ENCODE results near the gene PRKAG1. TPM values are rescaled to one million over a fixed set of nuclear protein-coding genes. Genes with fewer than 3 reads are reported as not detected.

The PRKAG1 gene
- total and polyA plus RNA-seq, 9 donors: 53.8 to 72.0 (median 60.3) TPM

DNA sequence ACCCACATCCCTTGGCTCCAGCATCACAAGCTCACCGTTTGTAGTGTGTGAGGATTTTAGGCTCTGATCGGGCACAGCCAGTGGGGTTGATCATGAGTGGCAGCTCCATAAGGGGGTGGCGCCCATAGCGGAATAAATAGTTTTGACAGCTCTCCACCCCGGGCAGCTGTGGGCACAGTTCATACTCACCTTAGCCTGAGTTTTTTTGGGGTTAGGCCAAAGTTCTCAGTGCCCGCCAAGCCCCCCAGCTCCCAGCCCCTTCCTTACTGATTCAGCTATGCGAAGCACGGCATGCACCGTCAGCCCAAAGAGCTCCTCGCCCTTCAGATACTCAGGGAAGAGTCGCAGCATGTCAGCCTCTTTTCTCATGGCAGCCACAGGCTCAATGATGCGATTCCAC, 6.0 kb upstream of the PRKAG1 start:
- WGBS (ENCODE audit: insufficient coverage): 95% methylated on average over 11 of the region's 12 CpGs
- Histone ChIP-seq H3K4me3 (ENCODE audit: low read length) (no peak overlapping the region), H3K27ac (ENCODE audit: low read length) (no peak overlapping the region), H3K4me1 (ENCODE audit: control insufficient read depth, insufficient read depth, low read length) (peaks cover 4% of the 10 kb centered on the region), H3K27me3 (ENCODE audit: control insufficient read depth, insufficient read depth, low read length) (no peaks in the 10 kb centered on the region), H3K9me3 (replicated peaks; ENCODE audit: control insufficient read depth, low read depth, low read length) (no peaks in the 10 kb centered on the region), H3K36me3 (ENCODE audit: control insufficient read depth, insufficient read depth, low read length) (peaks cover 86% of the 10 kb centered on the region)
- no peak for DNase-seq

DNA sequence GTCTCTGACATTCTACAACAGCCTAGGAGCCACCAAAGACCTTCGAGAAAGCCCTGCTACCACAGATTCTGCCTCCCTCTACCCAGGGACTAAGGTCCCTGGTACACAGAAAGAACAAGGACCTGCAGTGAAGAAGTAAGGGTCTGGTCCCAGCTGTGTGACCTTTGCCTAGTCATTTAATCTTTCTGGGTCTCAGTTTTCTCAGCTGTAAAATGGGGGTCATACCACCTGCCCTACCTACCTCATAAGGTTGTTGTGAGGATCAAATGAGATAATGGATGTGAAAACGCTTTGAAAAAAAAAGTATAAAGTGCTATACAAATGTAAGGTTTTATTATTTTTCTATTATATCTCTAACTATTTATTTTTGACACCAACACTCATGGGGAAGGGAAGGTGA, 5.2 kb upstream of the PRKAG1 start:
- H3K4me3 ChIP-seq (ENCODE audit: low read length): no peak overlapping the region
- DNase-seq: no peak
- no CpG with 5 or more reads among the region's 2 CpGs for whole genome bisulfite sequencing (ENCODE audit: insufficient coverage)
- H3K4me1 ChIP-seq (ENCODE audit: control insufficient read depth, insufficient read depth, low read length): peaks cover 7% of the 10 kb centered on the region
- no peaks in the 10 kb centered on the region for H3K27me3 ChIP-seq (ENCODE audit: control insufficient read depth, insufficient read depth, low read length)
- H3K9me3 ChIP-seq (replicated peaks; ENCODE audit: control insufficient read depth, low read depth, low read length): no peaks in the 10 kb centered on the region
- H3K36me3 ChIP-seq (ENCODE audit: control insufficient read depth, insufficient read depth, low read length): peaks cover 78% of the 10 kb centered on the region
- no peak overlapping the region for H3K27ac ChIP-seq (ENCODE audit: low read length)

DNA sequence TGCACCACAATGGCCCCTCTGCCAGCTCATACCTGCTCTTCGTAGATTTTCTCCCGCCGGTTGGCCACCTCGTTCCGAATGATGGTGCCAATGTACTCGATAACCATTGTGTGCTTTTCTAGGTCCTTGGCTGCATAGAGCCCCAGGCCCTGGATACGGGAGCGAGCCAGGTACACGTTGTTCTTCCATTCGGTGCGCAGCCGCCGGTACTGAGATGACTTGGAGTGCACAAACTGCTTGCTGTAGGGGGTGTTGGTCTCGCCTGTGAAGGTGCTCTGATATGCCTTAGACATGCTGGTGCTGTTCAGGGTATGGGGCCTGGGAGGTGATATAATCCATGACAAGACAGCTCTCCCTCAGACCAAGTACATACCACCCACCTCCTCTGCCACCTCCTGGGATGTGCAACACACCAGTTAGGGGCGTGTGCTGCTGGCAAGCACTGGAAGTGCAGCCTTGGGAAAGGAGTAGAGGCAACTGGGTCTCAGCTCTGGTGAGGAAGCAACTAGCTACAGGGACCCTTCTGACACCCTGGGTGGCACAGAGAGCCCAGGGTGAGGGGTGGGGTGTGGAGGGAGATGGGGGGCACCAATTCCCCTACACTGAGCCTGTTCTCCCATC, 4.1 kb upstream of the PRKAG1 start:
- H3K9me3 ChIP-seq (replicated peaks; ENCODE audit: control insufficient read depth, low read depth, low read length): no peaks in the 10 kb centered on the region
- peaks cover 10% of the 10 kb centered on the region for H3K4me1 ChIP-seq (ENCODE audit: control insufficient read depth, insufficient read depth, low read length)
- H3K27me3 ChIP-seq (ENCODE audit: control insufficient read depth, insufficient read depth, low read length): no peaks in the 10 kb centered on the region
- H3K4me3 ChIP-seq (ENCODE audit: low read length): no peak overlapping the region
- DNase-seq: no peak
- peaks cover 67% of the 10 kb centered on the region for H3K36me3 ChIP-seq (ENCODE audit: control insufficient read depth, insufficient read depth, low read length)
- 89% methylated on average over 9 of the region's 15 CpGs for WGBS (ENCODE audit: insufficient coverage)
- no peak overlapping the region for H3K27ac ChIP-seq (ENCODE audit: low read length)

DNA sequence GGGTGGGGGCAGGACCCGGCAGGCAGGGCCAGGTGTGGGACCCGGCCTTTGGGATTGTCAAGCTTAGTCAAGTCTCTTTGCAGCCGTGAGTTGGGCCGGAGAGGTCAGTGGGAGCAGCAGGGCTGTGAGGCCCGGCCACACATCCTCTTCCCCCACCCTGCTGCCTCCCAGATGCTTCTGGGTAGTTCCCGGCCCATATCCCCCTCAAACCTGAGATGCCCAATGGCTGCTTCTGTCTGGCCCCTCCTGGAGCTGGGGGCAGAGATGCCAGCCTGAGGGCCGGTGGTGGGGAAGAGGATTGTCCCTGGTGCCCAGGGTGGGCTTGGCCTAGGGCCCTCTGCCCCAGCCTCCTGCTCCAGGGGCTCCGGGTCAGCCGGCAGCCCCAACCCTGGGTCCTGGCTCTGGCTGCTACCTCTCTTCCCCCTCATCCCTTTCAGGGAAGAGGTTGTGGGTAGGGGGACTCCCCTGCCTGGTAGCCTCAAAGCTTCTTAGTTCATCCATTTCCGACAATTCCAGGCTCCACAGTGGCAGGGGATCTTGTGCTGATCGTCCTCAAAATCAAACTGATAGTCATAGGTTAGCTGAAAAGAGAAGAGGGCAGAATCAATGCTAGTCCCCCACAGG, 2.8 kb upstream of the PRKAG1 start:
- H3K36me3 ChIP-seq (ENCODE audit: control insufficient read depth, insufficient read depth, low read length): peaks cover 58% of the 10 kb centered on the region
- WGBS (ENCODE audit: insufficient coverage): 25% methylated on average over 2 of the region's 11 CpGs

DNA sequence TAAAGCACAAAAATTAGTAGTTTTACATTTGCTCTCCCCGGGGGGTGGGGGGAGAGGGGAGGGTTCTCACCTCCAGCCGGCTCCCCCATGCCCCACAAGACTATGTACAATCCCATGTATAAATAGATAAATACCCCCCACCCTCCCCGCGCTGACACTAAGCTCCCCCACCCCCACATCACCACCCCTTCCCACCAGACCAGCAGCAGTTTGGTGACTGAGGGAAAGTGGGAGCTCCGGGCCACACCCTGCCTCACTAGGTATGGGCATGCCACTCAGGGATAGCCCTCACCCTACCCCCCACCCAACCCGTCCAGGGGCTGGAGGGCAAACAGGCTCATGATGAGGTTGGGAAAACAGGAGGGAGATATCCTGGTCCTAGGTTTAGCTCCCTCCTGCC, 1.9 kb upstream of the PRKAG1 start:
- no peak overlapping the region for H3K4me3 ChIP-seq (ENCODE audit: low read length)
- no peak overlapping the region for H3K27ac ChIP-seq (ENCODE audit: low read length)
- no CpG with 5 or more reads among the region's 6 CpGs for WGBS (ENCODE audit: insufficient coverage)
- no peaks in the 10 kb centered on the region for H3K9me3 ChIP-seq (replicated peaks; ENCODE audit: control insufficient read depth, low read depth, low read length)
- peaks cover 17% of the 10 kb centered on the region for H3K4me1 ChIP-seq (ENCODE audit: control insufficient read depth, insufficient read depth, low read length)
- no peaks in the 10 kb centered on the region for H3K27me3 ChIP-seq (ENCODE audit: control insufficient read depth, insufficient read depth, low read length)
- H3K36me3 ChIP-seq (ENCODE audit: control insufficient read depth, insufficient read depth, low read length): peaks cover 52% of the 10 kb centered on the region
- peak; percentile 15 for DNase-seq

More for the DNA sequence above, 2.8 kb upstream of the PRKAG1 start:
- H3K4me1 ChIP-seq (ENCODE audit: control insufficient read depth, insufficient read depth, low read length): peaks cover 17% of the 10 kb centered on the region
- H3K27me3 ChIP-seq (ENCODE audit: control insufficient read depth, insufficient read depth, low read length): no peaks in the 10 kb centered on the region
- no peak overlapping the region for H3K4me3 ChIP-seq (ENCODE audit: low read length)
- no peak overlapping the region for H3K27ac ChIP-seq (ENCODE audit: low read length)
- DNase-seq: no peak
- H3K9me3 ChIP-seq (replicated peaks; ENCODE audit: control insufficient read depth, low read depth, low read length): no peaks in the 10 kb centered on the region

DNA sequence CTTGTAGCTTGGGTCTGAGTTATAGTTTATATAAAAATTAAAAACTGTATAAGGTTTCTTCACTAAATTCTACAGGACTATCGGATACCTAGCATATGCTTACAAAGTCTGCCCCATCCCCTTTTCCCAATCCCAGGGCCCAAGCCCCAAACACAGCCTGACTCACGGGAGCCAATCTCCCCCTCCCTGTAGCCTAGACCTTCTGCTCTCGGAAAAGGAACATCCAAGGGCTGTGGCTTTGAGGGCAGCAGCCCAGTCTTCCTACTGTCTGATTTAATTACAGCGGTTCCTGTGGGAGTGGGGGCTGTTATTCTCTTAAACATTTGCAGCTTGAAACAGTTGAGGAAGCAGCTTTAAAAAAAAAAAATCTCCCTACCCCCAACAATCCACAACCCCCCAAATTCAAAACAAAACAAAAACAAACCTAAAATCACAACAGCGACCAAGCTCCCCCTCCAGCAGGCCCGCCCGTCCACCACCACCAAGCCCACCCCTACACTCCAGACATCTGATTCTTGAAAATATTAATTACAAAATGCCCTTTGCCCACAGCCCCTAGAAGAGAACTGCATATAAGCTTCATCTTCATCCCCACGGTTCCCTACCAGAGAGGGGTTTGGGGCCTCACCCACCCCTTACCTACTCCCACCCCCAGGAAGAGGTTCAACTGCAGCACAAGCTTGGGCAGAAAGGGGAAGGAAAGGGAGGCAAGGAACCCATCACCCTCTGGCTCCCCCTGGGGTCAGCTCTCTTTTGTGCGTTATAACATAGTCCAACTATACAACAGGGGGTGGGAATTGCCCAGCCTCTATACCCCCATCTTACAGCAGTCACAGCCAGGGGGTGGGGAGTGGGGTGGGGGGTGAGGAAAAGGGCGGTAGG, 1.1 kb upstream of the PRKAG1 start:
- peak overlapping the region; percentile 96 for H3K27ac ChIP-seq (ENCODE audit: low read length)
- peaks cover 45% of the 10 kb centered on the region for H3K36me3 ChIP-seq (ENCODE audit: control insufficient read depth, insufficient read depth, low read length)
- no peak overlapping the region for H3K4me3 ChIP-seq (ENCODE audit: low read length)
- no peaks in the 10 kb centered on the region for H3K27me3 ChIP-seq (ENCODE audit: control insufficient read depth, insufficient read depth, low read length)
- WGBS (ENCODE audit: insufficient coverage): 0% methylated on average over 1 of the region's 10 CpGs
- DNase-seq: peak; percentile 63
- no peaks in the 10 kb centered on the region for H3K9me3 ChIP-seq (replicated peaks; ENCODE audit: control insufficient read depth, low read depth, low read length)
- H3K4me1 ChIP-seq (ENCODE audit: control insufficient read depth, insufficient read depth, low read length): peaks cover 17% of the 10 kb centered on the region

DNA sequence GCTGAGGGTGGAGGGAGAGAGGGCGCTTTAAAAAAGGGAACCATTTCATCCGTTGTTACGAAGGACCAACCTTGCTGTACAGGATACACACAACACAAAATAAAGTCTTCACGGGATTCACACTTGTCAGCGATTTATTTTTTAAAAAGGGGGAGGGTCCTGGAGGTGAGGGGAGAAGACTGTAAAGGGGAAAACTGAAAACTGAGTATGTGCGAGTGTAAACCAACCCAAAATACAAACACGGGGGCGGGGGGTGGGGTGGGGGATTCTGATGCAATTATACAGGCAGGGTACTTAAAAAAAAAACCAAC, 499 bp upstream of the PRKAG1 start:
- Histone ChIP-seq H3K4me1 (ENCODE audit: control insufficient read depth, insufficient read depth, low read length) (peaks cover 17% of the 10 kb centered on the region), H3K4me3 (ENCODE audit: low read length) (peak overlapping the region; percentile 87), H3K27me3 (ENCODE audit: control insufficient read depth, insufficient read depth, low read length) (no peaks in the 10 kb centered on the region), H3K9me3 (replicated peaks; ENCODE audit: control insufficient read depth, low read depth, low read length) (no peaks in the 10 kb centered on the region), H3K27ac (ENCODE audit: low read length) (peak overlapping the region; percentile 96), H3K36me3 (ENCODE audit: control insufficient read depth, insufficient read depth, low read length) (peaks cover 39% of the 10 kb centered on the region)
- no CpG with 5 or more reads among the region's 8 CpGs for WGBS (ENCODE audit: insufficient coverage)
- no peak for DNase-seq

DNA sequence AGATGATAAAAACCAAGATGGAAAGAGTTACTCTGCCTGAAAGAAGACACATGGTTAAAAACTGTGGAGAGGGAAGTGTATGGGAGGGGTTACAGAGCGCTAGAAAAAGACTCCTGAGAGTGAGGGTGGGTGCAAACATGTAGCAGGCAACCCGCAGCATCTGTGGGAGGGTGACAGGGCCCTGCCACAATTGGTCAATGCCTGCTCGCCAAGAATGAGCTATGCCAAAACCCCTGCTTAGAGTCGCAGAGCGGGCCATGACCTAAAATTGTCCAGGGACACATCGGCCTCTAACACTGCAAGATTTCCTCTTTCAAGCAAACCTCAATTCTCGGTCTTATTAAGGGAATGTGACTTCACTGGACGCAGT, 700 bp downstream of the PRKAG1 start:
- peaks cover 27% of the 10 kb centered on the region for H3K36me3 ChIP-seq (ENCODE audit: control insufficient read depth, insufficient read depth, low read length)
- peaks cover 17% of the 10 kb centered on the region for H3K4me1 ChIP-seq (ENCODE audit: control insufficient read depth, insufficient read depth, low read length)
- peak; percentile 70 for DNase-seq
- 0% methylated on average over 8 of the region's 8 CpGs for WGBS (ENCODE audit: insufficient coverage)
- H3K27me3 ChIP-seq (ENCODE audit: control insufficient read depth, insufficient read depth, low read length): no peaks in the 10 kb centered on the region
- H3K27ac ChIP-seq (ENCODE audit: low read length): peak overlapping the region; percentile 96
- peak overlapping the region; percentile 87 for H3K4me3 ChIP-seq (ENCODE audit: low read length)
- no peaks in the 10 kb centered on the region for H3K9me3 ChIP-seq (replicated peaks; ENCODE audit: control insufficient read depth, low read depth, low read length)

DNA sequence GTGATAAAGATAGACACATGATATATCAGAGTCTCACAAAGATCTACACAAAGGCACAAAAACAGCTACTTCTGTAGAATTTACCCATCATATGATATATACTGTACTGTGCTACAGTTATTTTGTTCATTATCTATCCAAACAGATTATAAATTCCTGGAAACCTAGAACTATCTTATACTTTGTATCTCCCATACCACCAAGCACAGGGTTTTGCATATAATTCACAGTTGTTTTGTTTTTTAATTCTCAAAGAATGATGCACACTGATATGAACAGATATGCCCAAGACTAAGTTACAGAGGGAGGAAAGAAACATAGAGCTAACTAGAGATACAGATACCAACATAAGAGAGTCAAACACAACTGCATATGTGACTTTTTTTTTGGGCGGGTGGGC, 3.4 kb downstream of the PRKAG1 start:
- WGBS (ENCODE audit: insufficient coverage): no CpG with 5 or more reads among the region's 1 CpG

DNA sequence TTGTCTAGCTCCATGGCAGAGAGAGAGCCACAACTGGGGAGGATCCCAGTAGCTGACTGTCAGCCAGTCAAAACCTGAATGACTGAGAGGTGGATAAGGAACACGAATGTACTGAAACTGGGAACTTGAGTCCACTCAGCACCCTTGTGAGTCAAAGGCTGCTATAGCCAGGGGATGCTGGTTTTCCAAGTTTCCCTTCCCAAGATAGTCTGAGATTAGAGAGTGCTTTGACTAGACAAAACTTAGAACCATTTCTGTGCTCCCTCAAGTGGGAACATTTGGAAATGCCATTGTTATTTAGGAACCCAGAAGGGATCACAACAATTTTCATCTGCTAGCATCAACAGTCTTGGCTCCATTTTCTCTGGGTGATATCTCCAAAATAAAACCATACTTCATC, 4.0 kb downstream of the PRKAG1 start:
- no peaks in the 10 kb centered on the region for H3K9me3 ChIP-seq (replicated peaks; ENCODE audit: control insufficient read depth, low read depth, low read length)
- no peak overlapping the region for H3K4me3 ChIP-seq (ENCODE audit: low read length)
- WGBS (ENCODE audit: insufficient coverage): 67% methylated on average over 1 of the region's 1 CpG
- H3K36me3 ChIP-seq (ENCODE audit: control insufficient read depth, insufficient read depth, low read length): peaks cover 26% of the 10 kb centered on the region
- no peak overlapping the region for H3K27ac ChIP-seq (ENCODE audit: low read length)
- peaks cover 13% of the 10 kb centered on the region for H3K4me1 ChIP-seq (ENCODE audit: control insufficient read depth, insufficient read depth, low read length)
- H3K27me3 ChIP-seq (ENCODE audit: control insufficient read depth, insufficient read depth, low read length): no peaks in the 10 kb centered on the region
- DNase-seq: peak; percentile 38

More for the DNA sequence above, 3.4 kb downstream of the PRKAG1 start:
- H3K36me3 ChIP-seq (ENCODE audit: control insufficient read depth, insufficient read depth, low read length): peaks cover 23% of the 10 kb centered on the region
- H3K27ac ChIP-seq (ENCODE audit: low read length): no peak overlapping the region
- H3K9me3 ChIP-seq (replicated peaks; ENCODE audit: control insufficient read depth, low read depth, low read length): no peaks in the 10 kb centered on the region
- no peak for DNase-seq
- H3K4me3 ChIP-seq (ENCODE audit: low read length): no peak overlapping the region
- H3K4me1 ChIP-seq (ENCODE audit: control insufficient read depth, insufficient read depth, low read length): peaks cover 17% of the 10 kb centered on the region
- H3K27me3 ChIP-seq (ENCODE audit: control insufficient read depth, insufficient read depth, low read length): no peaks in the 10 kb centered on the region
